ENCODE data around the gene UBAP2.

Gene UBAP2

GRCh38 chr9:34087370-34087769 is 38.7 kb upstream of the UBAP2 start:
- TF ChIP-seq, protein P1, sequence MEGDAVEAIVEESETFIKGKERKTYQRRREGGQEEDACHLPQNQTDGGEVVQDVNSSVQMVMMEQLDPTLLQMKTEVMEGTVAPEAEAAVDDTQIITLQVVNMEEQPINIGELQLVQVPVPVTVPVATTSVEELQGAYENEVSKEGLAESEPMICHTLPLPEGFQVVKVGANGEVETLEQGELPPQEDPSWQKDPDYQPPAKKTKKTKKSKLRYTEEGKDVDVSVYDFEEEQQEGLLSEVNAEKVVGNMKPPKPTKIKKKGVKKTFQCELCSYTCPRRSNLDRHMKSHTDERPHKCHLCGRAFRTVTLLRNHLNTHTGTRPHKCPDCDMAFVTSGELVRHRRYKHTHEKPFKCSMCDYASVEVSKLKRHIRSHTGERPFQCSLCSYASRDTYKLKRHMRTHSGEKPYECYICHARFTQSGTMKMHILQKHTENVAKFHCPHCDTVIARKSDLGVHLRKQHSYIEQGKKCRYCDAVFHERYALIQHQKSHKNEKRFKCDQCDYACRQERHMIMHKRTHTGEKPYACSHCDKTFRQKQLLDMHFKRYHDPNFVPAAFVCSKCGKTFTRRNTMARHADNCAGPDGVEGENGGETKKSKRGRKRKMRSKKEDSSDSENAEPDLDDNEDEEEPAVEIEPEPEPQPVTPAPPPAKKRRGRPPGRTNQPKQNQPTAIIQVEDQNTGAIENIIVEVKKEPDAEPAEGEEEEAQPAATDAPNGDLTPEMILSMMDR (IDR thresholded peaks at IDR 0.05; ENCODE audit: extremely low read depth, missing control alignments) = no peak
- no peak for DNase-seq (ENCODE audit: low spot score)

DNA sequence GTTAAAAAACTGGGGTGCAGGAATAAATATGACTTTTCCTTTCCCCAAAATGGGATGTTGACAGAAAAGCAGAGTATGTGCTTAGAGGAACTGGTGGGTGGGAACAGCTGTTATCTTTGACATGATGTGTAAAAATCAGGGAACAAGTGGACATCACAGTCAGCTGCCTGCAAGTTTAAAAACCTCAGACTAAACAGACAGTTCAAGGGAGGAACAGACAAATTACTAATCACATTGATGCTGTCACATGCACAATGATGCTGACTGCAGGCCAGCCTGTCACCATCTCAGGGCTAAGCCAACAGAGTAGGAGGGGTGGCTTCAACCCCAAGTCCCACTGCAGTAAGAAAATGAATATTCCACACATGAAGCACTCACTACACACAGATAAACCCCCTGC is 38.2 kb upstream of the UBAP2 start:
- TF ChIP-seq, protein P1 (IDR thresholded peaks at IDR 0.05; ENCODE audit: extremely low read depth, missing control alignments) = no peak
- no peak for DNase-seq (ENCODE audit: low spot score)

DNA sequence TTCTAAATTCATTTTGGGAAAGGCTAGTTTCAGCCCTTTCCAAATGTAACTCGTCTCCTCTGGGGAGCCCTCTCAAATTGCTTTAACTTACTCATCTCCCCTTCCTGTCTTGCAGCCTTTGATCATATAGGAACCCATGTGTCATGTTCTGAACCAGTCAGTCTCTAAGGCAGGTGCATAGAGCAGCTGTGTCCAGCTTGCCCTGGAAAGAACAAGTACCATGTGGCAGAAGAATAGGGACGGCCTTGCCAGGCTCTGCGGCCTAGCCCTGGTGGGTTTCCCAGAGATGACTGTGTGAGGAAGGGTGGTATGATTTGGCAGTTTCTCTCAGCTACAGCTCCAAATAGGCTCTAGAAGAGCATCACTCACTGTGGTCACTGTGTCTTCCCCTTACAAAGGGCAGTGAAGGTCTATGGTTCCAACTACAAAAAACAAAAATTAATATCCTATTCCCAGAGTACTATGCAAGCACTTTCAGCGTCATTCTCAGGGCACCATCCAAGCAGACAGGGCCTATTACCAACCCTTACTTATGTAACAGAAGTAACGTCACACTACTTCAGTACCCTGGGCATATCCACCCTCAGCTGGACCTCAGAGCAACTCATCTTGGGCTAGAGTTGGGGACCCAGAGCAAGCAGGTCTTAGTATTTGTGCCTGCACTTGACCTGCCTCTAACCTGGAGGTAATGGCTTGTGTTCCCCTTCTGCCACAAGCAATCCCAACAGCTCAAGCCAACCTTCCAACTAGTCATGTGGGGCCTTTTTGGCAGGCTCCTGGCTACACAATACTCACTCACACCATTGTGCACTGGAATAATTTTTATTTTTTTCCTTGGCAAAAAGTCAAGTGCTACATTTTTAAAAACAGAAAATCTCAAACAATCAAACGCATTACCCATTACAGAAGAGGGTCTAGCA is 37.2 kb upstream of the UBAP2 start:
- TF ChIP-seq, protein P1 (IDR thresholded peaks at IDR 0.05; ENCODE audit: extremely low read depth, missing control alignments) = no peak
- DNase-seq (ENCODE audit: low spot score) = no peak

- no peak for DNase-seq (ENCODE audit: low spot score)
- TF ChIP-seq, protein P1 (IDR thresholded peaks at IDR 0.05; ENCODE audit: extremely low read depth, missing control alignments) = no peak
These were observed 35.9 kb upstream of the UBAP2 start for GRCh38 chr9:34084562-34084961.

DNA sequence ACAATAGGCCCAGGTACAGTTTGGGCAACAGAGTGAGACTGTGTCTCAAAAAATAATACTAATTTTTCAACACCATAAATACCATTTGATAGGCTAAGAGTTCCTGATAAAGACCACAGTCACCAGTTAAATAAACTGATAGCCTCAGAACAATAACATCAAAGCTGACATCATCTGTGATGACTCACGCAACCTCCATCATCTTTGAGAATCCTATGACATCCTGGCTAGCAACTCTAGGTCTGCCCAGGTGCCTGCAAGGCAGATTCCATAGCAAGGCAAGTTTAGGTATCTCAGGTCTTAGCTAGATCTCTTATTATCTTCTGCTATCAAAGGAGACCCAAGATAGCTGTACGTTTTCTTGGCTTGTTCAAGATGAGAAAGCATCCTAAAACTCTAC is 30.5 kb upstream of the UBAP2 start:
- TF ChIP-seq, protein P1 (IDR thresholded peaks at IDR 0.05; ENCODE audit: extremely low read depth, missing control alignments) = no peak
- no peak for DNase-seq (ENCODE audit: low spot score)

GRCh38 chr9:34072868-34073590 is 24.3 kb upstream of the UBAP2 start:
- TF ChIP-seq, protein P1 (IDR thresholded peaks at IDR 0.05; ENCODE audit: extremely low read depth, missing control alignments) = no peak
- no peak for DNase-seq (ENCODE audit: low spot score)

DNA sequence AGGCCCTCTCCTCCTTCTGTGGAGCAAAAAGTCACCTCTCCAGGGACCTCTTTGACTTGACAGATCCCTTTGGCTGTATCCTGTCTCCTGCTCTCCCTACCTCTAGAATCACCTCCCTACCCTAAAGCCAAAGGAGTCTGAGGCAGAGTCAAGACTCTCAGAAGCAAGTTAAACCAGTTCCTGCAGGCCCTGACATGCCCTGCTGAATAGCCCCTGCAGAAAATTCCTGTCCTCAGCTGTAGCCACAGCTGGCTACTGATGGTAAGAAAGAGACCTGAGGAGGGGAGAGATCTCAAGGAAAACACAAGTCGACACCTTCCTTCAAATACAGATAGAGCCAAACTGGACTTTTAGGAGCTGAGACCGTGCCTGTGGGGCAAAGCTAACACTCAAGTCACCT is 23.7 kb upstream of the UBAP2 start:
- no peak for DNase-seq (ENCODE audit: low spot score)
- TF ChIP-seq, protein P1 (IDR thresholded peaks at IDR 0.05; ENCODE audit: extremely low read depth, missing control alignments) = no peak

Measured in GM20000 (cell line).